Measurements from ENCODE around the gene CLCA2. TPM values are rescaled to one million over a fixed set of nuclear protein-coding genes. Genes with fewer than 3 reads are reported as not detected.

CLCA2 gene
- total RNA-seq, 1 experiment from 2014 or later, result not detected

- no peaks in the 10 kb centered on the region for H3K36me3 ChIP-seq
- no peaks in the 10 kb centered on the region for H3K27me3 ChIP-seq (replicated peaks)
- H3K4me3 ChIP-seq, result no peak overlapping the region
- no peak overlapping the region for H3K27ac ChIP-seq
- no peaks in the 10 kb centered on the region for H3K4me1 ChIP-seq (replicated peaks)
- no peaks in the 10 kb centered on the region for H3K9me3 ChIP-seq (replicated peaks)
- DNase-seq (ENCODE audit: low read depth in 1 of 2, low spot score in 2 of 2), result no peak
Measured at GRCh38 chr1:86471291-86471690, 47.3 kb downstream of the CLCA2 start.

GRCh38 chr1:86472152-86472551, 48.2 kb downstream of the CLCA2 start:
- Histone ChIP-seq H3K36me3 (no peaks in the 10 kb centered on the region), H3K27ac (no peak overlapping the region), H3K4me3 (no peak overlapping the region), H3K27me3 (replicated peaks) (no peaks in the 10 kb centered on the region), H3K4me1 (replicated peaks) (no peaks in the 10 kb centered on the region), H3K9me3 (replicated peaks) (no peaks in the 10 kb centered on the region)
- no peak for DNase-seq (ENCODE audit: low read depth in 1 of 2, low spot score in 2 of 2)

- H3K27ac ChIP-seq, result no peak overlapping the region
Measured at GRCh38 chr1:86472767-86473166, 48.8 kb downstream of the CLCA2 start.

GRCh38 chr1:86477256-86477655, 53.3 kb downstream of the CLCA2 start:
- DNase-seq (ENCODE audit: low read depth in 1 of 2, low spot score in 2 of 2), result no peak
- H3K4me3 ChIP-seq, result no peak overlapping the region
- no peaks in the 10 kb centered on the region for H3K4me1 ChIP-seq (replicated peaks)
- no peaks in the 10 kb centered on the region for H3K27me3 ChIP-seq (replicated peaks)
- no peaks in the 10 kb centered on the region for H3K9me3 ChIP-seq (replicated peaks)
- no peak overlapping the region for H3K27ac ChIP-seq
- H3K36me3 ChIP-seq, result no peaks in the 10 kb centered on the region

More at GRCh38 chr1:86472767-86473166, 48.8 kb downstream of the CLCA2 start:
- no peak for DNase-seq (ENCODE audit: low read depth in 1 of 2, low spot score in 2 of 2)
- no peaks in the 10 kb centered on the region for H3K4me1 ChIP-seq (replicated peaks)
- H3K9me3 ChIP-seq (replicated peaks), result no peaks in the 10 kb centered on the region
- no peaks in the 10 kb centered on the region for H3K36me3 ChIP-seq
- H3K27me3 ChIP-seq (replicated peaks), result no peaks in the 10 kb centered on the region
- H3K4me3 ChIP-seq, result no peak overlapping the region

GRCh38 chr1:86477682-86478081, 53.7 kb downstream of the CLCA2 start:
- DNase-seq (ENCODE audit: low read depth in 1 of 2, low spot score in 2 of 2), result no peak
- Histone ChIP-seq H3K27ac (no peak overlapping the region), H3K9me3 (replicated peaks) (no peaks in the 10 kb centered on the region), H3K36me3 (no peaks in the 10 kb centered on the region), H3K4me3 (no peak overlapping the region), H3K4me1 (replicated peaks) (no peaks in the 10 kb centered on the region), H3K27me3 (replicated peaks) (no peaks in the 10 kb centered on the region)

GRCh38 chr1:86478416-86479156, 54.6 kb downstream of the CLCA2 start:
- no peaks in the 10 kb centered on the region for H3K9me3 ChIP-seq (replicated peaks)
- H3K36me3 ChIP-seq, result no peaks in the 10 kb centered on the region
- no peak overlapping the region for H3K4me3 ChIP-seq
- no peak overlapping the region for H3K27ac ChIP-seq
- no peaks in the 10 kb centered on the region for H3K27me3 ChIP-seq (replicated peaks)
- no peaks in the 10 kb centered on the region for H3K4me1 ChIP-seq (replicated peaks)
- no peak for DNase-seq (ENCODE audit: low read depth in 1 of 2, low spot score in 2 of 2)

- H3K9me3 ChIP-seq (replicated peaks), result no peaks in the 10 kb centered on the region
- no peaks in the 10 kb centered on the region for H3K36me3 ChIP-seq
- 0 out of 2 replicates have a peak, but pooled peaks cover 4% of the 10 kb centered on the region for H3K27me3 ChIP-seq (replicated peaks)
- no peak overlapping the region for H3K27ac ChIP-seq
- DNase-seq (ENCODE audit: low read depth in 1 of 2, low spot score in 2 of 2), result no peak
- H3K4me1 ChIP-seq (replicated peaks), result no peaks in the 10 kb centered on the region
- H3K4me3 ChIP-seq, result no peak overlapping the region
Measured at GRCh38 chr1:86481966-86482365, 58.0 kb downstream of the CLCA2 start.

- no peak for DNase-seq (ENCODE audit: low read depth in 1 of 2, low spot score in 2 of 2)
- no peaks in the 10 kb centered on the region for H3K4me1 ChIP-seq (replicated peaks)
- no peak overlapping the region for H3K4me3 ChIP-seq
- H3K27ac ChIP-seq, result no peak overlapping the region
- no peaks in the 10 kb centered on the region for H3K36me3 ChIP-seq
- peaks cover 10% of the 10 kb centered on the region for H3K27me3 ChIP-seq (replicated peaks)
- H3K9me3 ChIP-seq (replicated peaks), result no peaks in the 10 kb centered on the region
Measured at GRCh38 chr1:86487131-86487810, 63.3 kb downstream of the CLCA2 start.

- H3K27ac ChIP-seq, result no peak overlapping the region
Measured at GRCh38 chr1:86487811-86488141, 63.8 kb downstream of the CLCA2 start.

GRCh38 chr1:86489242-86489878, 65.4 kb downstream of the CLCA2 start:
- H3K27me3 ChIP-seq (replicated peaks), result peaks cover 10% of the 10 kb centered on the region
- H3K9me3 ChIP-seq (replicated peaks), result no peaks in the 10 kb centered on the region
- H3K4me3 ChIP-seq, result no peak overlapping the region
- no peaks in the 10 kb centered on the region for H3K4me1 ChIP-seq (replicated peaks)
- H3K36me3 ChIP-seq, result no peaks in the 10 kb centered on the region
- no peak for DNase-seq (ENCODE audit: low read depth in 1 of 2, low spot score in 2 of 2)
- H3K27ac ChIP-seq, result no peak overlapping the region

More at GRCh38 chr1:86487811-86488141, 63.8 kb downstream of the CLCA2 start:
- Histone ChIP-seq H3K36me3 (no peaks in the 10 kb centered on the region), H3K4me1 (replicated peaks) (no peaks in the 10 kb centered on the region), H3K27me3 (replicated peaks) (peaks cover 10% of the 10 kb centered on the region), H3K4me3 (no peak overlapping the region), H3K9me3 (replicated peaks) (no peaks in the 10 kb centered on the region)
- DNase-seq (ENCODE audit: low read depth in 1 of 2, low spot score in 2 of 2), result no peak

GRCh38 chr1:86491171-86491950, 67.4 kb downstream of the CLCA2 start:
- no peaks in the 10 kb centered on the region for H3K4me1 ChIP-seq (replicated peaks)
- H3K36me3 ChIP-seq, result no peaks in the 10 kb centered on the region
- H3K27me3 ChIP-seq (replicated peaks), result peaks cover 6% of the 10 kb centered on the region
- no peaks in the 10 kb centered on the region for H3K9me3 ChIP-seq (replicated peaks)
- H3K27ac ChIP-seq, result no peak overlapping the region
- DNase-seq (ENCODE audit: low read depth in 1 of 2, low spot score in 2 of 2), result no peak
- H3K4me3 ChIP-seq, result no peak overlapping the region

- Histone ChIP-seq H3K27ac (no peak overlapping the region), H3K9me3 (replicated peaks) (no peaks in the 10 kb centered on the region), H3K36me3 (no peaks in the 10 kb centered on the region), H3K27me3 (replicated peaks) (0 out of 2 replicates have a peak, but pooled peaks cover 4% of the 10 kb centered on the region), H3K4me1 (replicated peaks) (no peaks in the 10 kb centered on the region), H3K4me3 (no peak overlapping the region)
- no peak for DNase-seq (ENCODE audit: low read depth in 1 of 2, low spot score in 2 of 2)
Measured at GRCh38 chr1:86498281-86498680, 74.3 kb downstream of the CLCA2 start.

- Histone ChIP-seq H3K27ac (no peak overlapping the region), H3K4me1 (replicated peaks) (no peaks in the 10 kb centered on the region), H3K9me3 (replicated peaks) (no peaks in the 10 kb centered on the region), H3K36me3 (no peaks in the 10 kb centered on the region), H3K27me3 (replicated peaks) (0 out of 2 replicates have a peak, but pooled peaks cover 4% of the 10 kb centered on the region), H3K4me3 (no peak overlapping the region)
- DNase-seq (ENCODE audit: low read depth in 1 of 2, low spot score in 2 of 2), result no peak
Measured at GRCh38 chr1:86499987-86500593, 76.1 kb downstream of the CLCA2 start.
